ENCODE results near the gene OR10AD1. TPM values are rescaled to one million over a fixed set of nuclear protein-coding genes. Genes with fewer than 3 reads are reported as not detected.
"Not testable (repeated sequence)": the region's sequence is repeated elsewhere in the genome, so short reads cannot be mapped to it uniquely, and the experiment has no call there.

Gene OR10AD1
- total RNA-seq, 1 donor from 2014 or later, result not detected

- intact Hi-C loops (cut with DNase I), result no loop called here
- DNase-seq (no peak), ATAC-seq (ENCODE audit: poor library complexity) (no peak)
These were observed 27.3 kb downstream of the OR10AD1 start for GRCh38 chr12:48175613-48176416.

- no peak for ATAC-seq (ENCODE audit: poor library complexity)
- intact Hi-C loops (cut with DNase I), result loop anchor here (10.0 kb wide), 1 partner anchor 224 kb away; no protein-coding TSS in a partner anchor
- no peak for DNase-seq
These were observed 34.1 kb downstream of the OR10AD1 start for GRCh38 chr12:48169011-48169410.

GRCh38 chr12:48165089-48165981, 37.8 kb downstream of the OR10AD1 start:
- intact Hi-C loops (cut with DNase I), result loop anchor here (2.0 to 10.0 kb wide), 2 partner anchors 81 to 221 kb away; no protein-coding TSS in a partner anchor
- peak; percentile 80 for ATAC-seq (ENCODE audit: poor library complexity)

GRCh38 chr12:48164451-48164850, 38.6 kb downstream of the OR10AD1 start:
- DNase-seq (no peak), ATAC-seq (ENCODE audit: poor library complexity) (no peak)
- intact Hi-C loops (cut with DNase I), result loop anchor here (2.0 to 10.0 kb wide), 2 partner anchors 80 to 220 kb away; no protein-coding TSS in a partner anchor

More at GRCh38 chr12:48165089-48165981, 37.8 kb downstream of the OR10AD1 start:
- no peak for DNase-seq

- no peak for ATAC-seq (ENCODE audit: poor library complexity)
- intact Hi-C loops (cut with DNase I), result loop anchor here (10.0 kb wide), 1 partner anchor 218 kb away; no protein-coding TSS in a partner anchor
- DNase-seq, result no peak
These were observed 39.8 kb downstream of the OR10AD1 start for GRCh38 chr12:48163150-48163747.

- intact Hi-C loops (cut with DNase I), result loop anchor here (10.0 kb wide), 1 partner anchor 216 kb away; no protein-coding TSS in a partner anchor
- DNase-seq, result peak; percentile 58
- no peak for ATAC-seq (ENCODE audit: poor library complexity)
These were observed 42.3 kb downstream of the OR10AD1 start for GRCh38 chr12:48160807-48161206.

- no peak for ATAC-seq (ENCODE audit: poor library complexity)
- no peak for DNase-seq
- intact Hi-C loops (cut with DNase I), result loop anchor here (10.0 kb wide), 1 partner anchor 215 kb away; no protein-coding TSS in a partner anchor
These were observed 43.0 kb downstream of the OR10AD1 start for GRCh38 chr12:48160046-48160445.

GRCh38 chr12:48157889-48158370, 45.2 kb downstream of the OR10AD1 start:
- intact Hi-C loops (cut with DNase I), result loop anchor here (5.0 to 10.0 kb wide), 2 partner anchors 36 to 53 kb away; partner anchors contain the start of gene SENP1
- DNase-seq, result no peak
- ATAC-seq (ENCODE audit: poor library complexity), result no peak

GRCh38 chr12:48157018-48157888, 45.8 kb downstream of the OR10AD1 start, which contains the start of gene ASB8:
Gene ASB8 (minus strand): TSS chr12:48157515. CDS start chr12:48153496, 4,019 bp downstream.
- ATAC-seq (ENCODE audit: poor library complexity), result peak; percentile 98
- intact Hi-C loops (cut with DNase I), result loop anchor here (5.0 to 10.0 kb wide), 2 partner anchors 35 to 52 kb away; partner anchors contain the start of gene SENP1

GRCh38 chr12:48156652-48157017, 46.5 kb downstream of the OR10AD1 start:
- ATAC-seq (ENCODE audit: poor library complexity) (no peak), DNase-seq (no peak)
- intact Hi-C loops (cut with DNase I), result loop anchor here (5.0 to 10.0 kb wide), 2 partner anchors 34 to 52 kb away; partner anchors contain the start of gene SENP1

More at GRCh38 chr12:48157018-48157888, 45.8 kb downstream of the OR10AD1 start, which contains the start of gene ASB8:
- DNase-seq, result peak; percentile 100

- not testable (repeated sequence) for ATAC-seq (ENCODE audit: poor library complexity); DNase-seq
- intact Hi-C loops (cut with DNase I), result loop anchor here (5.0 to 10.0 kb wide), 2 partner anchors 33 to 51 kb away; partner anchors contain the start of gene SENP1
These were observed 47.3 kb downstream of the OR10AD1 start for GRCh38 chr12:48155786-48156185.

Other genes with a start within 250 kb of the OR10AD1 start
- 42.5 TPM for gene TMEM106C, start 239.7 kb downstream of the OR10AD1 start, total RNA-seq
- gene COL2A1, start 198.8 kb downstream of the OR10AD1 start, total RNA-seq, result not detected
- 5.1 TPM for gene SENP1, start 97.2 kb downstream of the OR10AD1 start, total RNA-seq
- 752 TPM for gene PFKM, start 83.9 kb downstream of the OR10AD1 start, total RNA-seq
- gene ASB8, start 45.8 kb downstream of the OR10AD1 start, total RNA-seq, result 86.0 TPM
- gene CCDC184, start 19.6 kb downstream of the OR10AD1 start, total RNA-seq, result 0.97 TPM
- gene ZNF641, start 147.6 kb upstream of the OR10AD1 start, total RNA-seq, result 13.7 TPM